Keratinocyte (primary cell): ENCODE measurements around the gene DNPEP.

ENCODE experiments used
- CTCF ChIP-seq, 3 experiments: IDR thresholded peaks in 1 of 3; conservative IDR thresholded peaks in 1 of 3; optimal IDR thresholded peaks in 1 of 3; 2 replicates in 2 of 3; 3 replicates in 1 of 3; pipeline versions ENCODE3 to v1.5.1; 2011; ENCODE audit warnings: low read length in 3 of 3, mild to moderate bottlenecking in 3 of 3, moderate library complexity in 2 of 3, control low read depth in 1 of 3, inconsistent platforms in 1 of 3; ENCODE audit not compliant: insufficient read depth in 2 of 3; ENCODE audit errors: extremely low read depth in 1 of 3
- EZH2 ChIP-seq: IDR thresholded peaks from one replicate; pipeline ENCODE4 v1.6.1; 2012; ENCODE audit warnings: inconsistent platforms, mild to moderate bottlenecking, low read length, moderate library complexity

- TF ChIP-seq EZH2 (no peak), CTCF (optimal IDR thresholded peaks at IDR 0.05 in 1 of 3, IDR thresholded peaks at IDR 0.05 in 1 of 3, conservative IDR thresholded peaks at IDR 0.05 in 1 of 3; ENCODE audit: extremely low read depth in 1 of 3, insufficient read depth in 2 of 3, low read length in 3 of 3) (no peak)
These were observed 21.9 kb upstream of the DNPEP start for GRCh38 chr2:219409619-219410018.
